Stimulated activated CD8-positive, alpha-beta memory T cell treated with anti-CD3 and anti-CD28 coated beads, Interleukin-4, amount 100 ng/mL, for 4 hours (primary cell): ENCODE results near the gene FAM228A.

Experiments used
- DNase-seq, 2 donors: peaks; one replicate each; pipeline ENCODE4 v3.0.0-alpha.2; 2020; ENCODE audit warnings: low read depth in 2 of 2, low spot score in 1 of 2

The FAM228A gene

DNA sequence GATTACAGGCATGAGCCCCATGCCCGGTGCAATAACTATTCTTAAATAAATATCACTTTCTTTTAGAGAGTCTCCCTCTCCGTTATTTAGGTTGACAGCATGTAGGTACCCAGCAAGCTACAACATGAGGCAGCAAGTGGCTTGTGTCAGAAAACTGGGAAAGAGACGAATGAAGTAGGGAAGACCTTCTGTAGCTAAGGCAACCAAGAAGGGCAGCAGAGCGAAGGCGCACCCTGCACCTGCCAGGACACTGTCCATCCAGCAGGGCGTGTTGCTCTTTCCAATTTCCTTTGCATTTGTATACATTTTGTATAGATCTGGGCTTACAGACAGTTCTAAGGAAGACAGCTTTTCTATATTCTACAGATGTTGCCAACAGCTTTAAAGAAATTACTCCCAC lies 48.1 kb downstream of the FAM228A start:
- no peak for DNase-seq

DNA sequence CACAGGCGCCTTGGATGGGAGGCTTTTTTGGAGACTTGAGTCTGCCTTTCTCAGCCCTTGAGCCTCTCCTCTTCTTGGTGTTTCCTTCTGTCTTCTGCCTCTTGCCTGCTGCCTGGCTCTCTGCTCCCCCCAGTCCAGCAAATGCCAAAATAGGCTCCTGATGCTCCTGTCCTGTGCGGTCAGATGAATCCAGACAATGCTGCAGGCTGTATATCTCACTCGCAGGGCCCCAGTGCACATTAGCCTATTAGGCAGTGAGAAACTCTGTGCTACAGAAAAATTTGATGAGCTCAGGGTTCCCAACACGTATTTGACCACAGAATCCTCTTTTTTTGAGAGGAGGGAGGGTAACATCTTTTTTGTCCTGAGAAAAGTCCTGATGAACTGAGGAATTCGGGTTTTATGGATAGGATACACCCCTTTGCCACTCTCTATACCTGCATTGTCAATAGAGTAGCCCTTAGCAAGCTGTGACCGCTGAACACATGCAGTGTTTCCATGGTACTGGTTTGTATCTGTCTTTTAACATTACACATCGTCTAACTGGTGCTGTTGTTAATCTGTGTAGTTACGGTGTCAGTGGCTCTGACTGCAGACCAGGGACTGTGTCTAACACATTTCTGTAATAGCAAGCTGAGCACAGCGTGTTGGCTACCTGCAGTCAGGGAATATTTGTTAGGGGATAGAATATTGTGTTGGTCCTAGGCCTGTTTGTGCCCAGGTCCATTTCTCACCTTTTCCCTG lies 50.8 kb downstream of the FAM228A start:
- no peak for DNase-seq

DNA sequence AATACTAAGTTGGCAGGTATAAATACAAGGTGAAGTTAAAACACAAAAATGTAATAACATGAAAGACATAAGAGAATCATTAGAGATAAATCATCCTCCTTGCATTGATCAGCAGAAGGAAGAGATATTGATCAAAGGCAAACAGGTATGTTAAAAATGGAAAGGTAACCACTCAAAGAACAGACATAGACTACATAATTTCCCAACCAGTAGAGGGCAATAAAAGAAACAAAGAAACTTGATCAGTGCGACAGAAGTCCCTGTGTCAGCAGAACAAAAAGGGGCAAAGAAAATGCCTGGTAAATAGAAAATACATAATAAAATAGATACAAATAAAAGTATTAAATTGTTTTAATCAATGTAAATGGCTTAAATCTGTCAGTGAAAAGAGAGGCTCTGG lies 53.6 kb downstream of the FAM228A start:
- no peak for DNase-seq

DNA sequence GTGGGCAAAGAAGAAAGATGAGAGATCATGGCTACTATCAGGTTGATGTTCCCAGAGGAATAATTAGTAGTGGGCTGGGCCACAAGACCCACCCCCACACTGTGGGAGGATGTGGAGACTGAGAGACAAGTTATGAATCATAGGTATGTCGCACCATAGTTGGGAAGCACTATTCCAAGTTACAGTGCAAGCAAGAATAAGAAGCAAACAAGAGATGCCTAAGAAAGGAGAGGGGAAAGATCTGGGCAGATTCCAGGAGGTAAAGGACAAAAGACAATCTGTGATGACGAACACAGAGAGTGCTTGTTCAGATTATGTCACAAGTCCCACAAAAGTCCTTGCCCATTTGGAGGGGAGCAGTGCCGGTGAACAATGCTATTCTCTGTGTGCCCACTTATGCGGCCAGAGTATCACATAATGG lies 56.6 kb downstream of the FAM228A start:
- no peak for DNase-seq

DNA sequence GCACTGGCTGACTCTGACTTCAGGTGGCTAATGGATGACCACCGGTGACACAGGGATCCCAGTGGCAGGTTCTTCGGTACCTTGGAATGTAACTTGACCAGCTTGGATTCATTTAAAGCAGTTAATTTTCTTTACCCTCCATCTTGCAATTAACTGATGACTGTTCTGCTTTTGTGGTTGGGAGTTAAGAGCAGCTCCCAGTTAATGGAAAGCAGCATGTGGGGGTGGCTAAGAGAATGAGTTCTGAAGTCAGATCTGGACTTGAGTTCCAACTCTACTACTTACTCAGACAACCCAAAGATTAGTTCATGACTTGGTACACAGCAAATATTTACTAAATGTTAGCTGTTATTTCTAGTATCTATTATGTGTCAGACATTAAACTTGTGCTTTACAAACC lies 58.5 kb downstream of the FAM228A start:
- no peak for DNase-seq

DNA sequence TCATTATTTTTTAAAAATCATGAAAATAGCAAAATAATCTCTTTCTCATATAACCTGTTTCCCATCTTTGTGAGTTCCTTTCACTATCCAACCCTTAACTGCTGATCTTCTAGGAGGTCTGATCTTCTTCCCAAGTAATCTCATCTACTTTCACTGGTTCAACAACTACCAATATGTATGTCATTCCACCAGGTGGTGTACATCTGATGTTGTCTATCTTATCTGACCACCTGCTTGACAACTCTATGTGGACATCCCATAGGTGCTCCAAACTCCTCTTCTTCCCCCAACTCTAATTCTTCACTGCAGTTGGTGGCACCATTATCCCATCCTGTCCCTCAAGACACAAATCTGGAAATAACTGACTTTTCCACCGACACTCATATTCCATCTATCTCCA lies 62.5 kb downstream of the FAM228A start:
- no peak for DNase-seq

DNA sequence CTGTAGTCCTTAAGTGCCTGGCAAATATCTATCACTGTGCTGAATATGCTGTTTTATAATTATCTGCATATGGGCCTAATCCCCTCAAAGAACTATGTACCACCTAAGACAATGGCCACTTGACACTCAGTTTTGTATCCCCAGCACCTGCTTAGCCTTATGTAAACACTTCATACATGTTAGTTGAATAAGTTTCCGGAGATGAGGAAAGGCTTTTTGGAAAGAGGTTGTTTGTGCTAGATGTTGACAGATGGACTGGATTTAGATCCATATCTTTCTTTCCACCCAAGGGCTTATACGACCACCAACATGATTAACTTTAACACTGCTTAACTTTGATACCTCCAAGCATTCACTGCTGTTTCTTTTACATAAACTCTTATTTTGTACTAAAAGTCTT lies 63.3 kb downstream of the FAM228A start:
- DNase-seq: no peak

DNA sequence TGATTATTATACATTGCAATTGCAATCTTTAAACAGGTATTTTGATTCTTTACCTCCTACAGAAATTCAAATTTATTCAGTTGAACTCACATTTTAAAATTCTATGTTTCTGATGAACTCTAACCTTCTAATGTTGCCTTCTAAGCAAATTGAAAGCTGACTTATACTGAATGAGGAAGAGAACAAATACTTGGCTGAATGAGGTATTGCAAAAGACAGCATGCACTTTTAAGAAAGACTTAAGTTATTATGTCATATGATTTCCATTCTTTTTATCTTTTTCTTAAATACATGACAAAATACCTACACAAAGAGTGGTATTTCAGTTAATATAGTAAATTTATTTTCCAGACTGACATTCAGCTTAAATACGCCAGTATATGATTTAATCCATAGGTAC lies 64.7 kb downstream of the FAM228A start:
- no peak for DNase-seq
